ENCODE data around the gene TMEM80. TPM values are rescaled to one million over a fixed set of nuclear protein-coding genes. Genes with fewer than 3 reads are reported as not detected.
"Not testable (repeated sequence)": the region's sequence is repeated elsewhere in the genome, so short reads cannot be mapped to it uniquely, and the experiment has no call there.

TMEM80 gene
- total RNA-seq, 6 donors from 2014 or later = 28.6 to 62.9 (median 36.1) TPM

GRCh38 chr11:733072-733471, 37.5 kb downstream of the TMEM80 start:
- DNase-seq (peak in 1 of 2 donors; percentile 40), ATAC-seq (ENCODE audit: low FRiP score in 2 of 2) (no peak)
- H3K27me3 ChIP-seq = no peaks in the 10 kb centered on the region
- no peak overlapping the region for H3K4me3 ChIP-seq
- H3K36me3 ChIP-seq = no peaks in the 10 kb centered on the region
- WGBS, 2 donors = 70 to 77% methylated on average over 19 to 20 of the region's 20 CpGs
- no peak overlapping the region for H3K27ac ChIP-seq
- H3K9me3 ChIP-seq = no peaks in the 10 kb centered on the region
- TF ChIP-seq EP300 (IDR thresholded peaks at IDR 0.05) = no peak
- H3K4me1 ChIP-seq = peaks cover 3 to 27% (median 10%) of the 10 kb centered on the region in 4 donors

GRCh38 chr11:734541-734940, 38.9 kb downstream of the TMEM80 start:
- 88 to 93% methylated on average over 12 to 24 of the region's 26 CpGs for WGBS, 2 donors

GRCh38 chr11:737366-737765, 41.8 kb downstream of the TMEM80 start:
- ATAC-seq (ENCODE audit: low FRiP score in 2 of 2) = no peak
- no peak overlapping the region for H3K4me3 ChIP-seq
- TF ChIP-seq CTCF (IDR thresholded peaks at IDR 0.05) (no peak), EP300 (IDR thresholded peaks at IDR 0.05) (no peak), POLR2AphosphoS5 (IDR thresholded peaks at IDR 0.05) (no peak), POLR2A (IDR thresholded peaks at IDR 0.05) (no peak)
- DNase-seq = no peak
- H3K27me3 ChIP-seq = no peaks in the 10 kb centered on the region
- no peaks in the 10 kb centered on the region for H3K9me3 ChIP-seq
- H3K4me1 ChIP-seq = peaks cover 0 to 10% (median 9%) of the 10 kb centered on the region in 4 donors
- no peaks in the 10 kb centered on the region for H3K36me3 ChIP-seq
- WGBS, 2 donors = 31 to 34% methylated on average over 9 to 11 of the region's 11 CpGs
- no peak overlapping the region for H3K27ac ChIP-seq

More at GRCh38 chr11:734541-734940, 38.9 kb downstream of the TMEM80 start:
- H3K4me3 ChIP-seq; ATAC-seq (ENCODE audit: low FRiP score in 2 of 2); H3K36me3 ChIP-seq; H3K27me3 ChIP-seq; H3K27ac ChIP-seq; H3K9me3 ChIP-seq: not testable (repeated sequence)
- H3K4me1 ChIP-seq = peaks cover 0 to 14% (median 9%) of the 10 kb centered on the region in 4 donors
- DNase-seq = peak in 1 of 2 donors; percentile 50

- H3K4me3 ChIP-seq, H3K27me3 ChIP-seq, H3K9me3 ChIP-seq, H3K36me3 ChIP-seq, H3K27ac ChIP-seq, DNase-seq: not testable (repeated sequence)
- 30 to 42% methylated on average over 10 of the region's 10 CpGs for WGBS, 2 donors
- H3K4me1 ChIP-seq = peaks cover 0 to 10% (median 9%) of the 10 kb centered on the region in 4 donors
- ATAC-seq (ENCODE audit: low FRiP score in 2 of 2) = peak; percentile 23 to 61
Observed at GRCh38 chr11:737899-738298, 42.3 kb downstream of the TMEM80 start.

GRCh38 chr11:742156-742546, 46.5 kb downstream of the TMEM80 start:
- H3K27ac ChIP-seq = no peak overlapping the region
- H3K36me3 ChIP-seq = no peaks in the 10 kb centered on the region
- ATAC-seq (ENCODE audit: low FRiP score in 2 of 2) (no peak), DNase-seq (no peak)
- no peak for TF ChIP-seq POLR2A (IDR thresholded peaks at IDR 0.05)
- no peak for TF ChIP-seq EP300 (IDR thresholded peaks at IDR 0.05)
- no peak for TF ChIP-seq CTCF (IDR thresholded peaks at IDR 0.05)
- no peak for TF ChIP-seq POLR2AphosphoS5 (IDR thresholded peaks at IDR 0.05)
- 90 to 91% methylated on average over 3 of the region's 3 CpGs for WGBS, 2 donors
- H3K4me3 ChIP-seq = no peak overlapping the region
- H3K27me3 ChIP-seq = no peaks in the 10 kb centered on the region
- H3K4me1 ChIP-seq = peaks cover 5 to 22% (median 18%) of the 10 kb centered on the region in 4 donors
- H3K9me3 ChIP-seq = no peaks in the 10 kb centered on the region

GRCh38 chr11:742571-743201, 47.1 kb downstream of the TMEM80 start:
- 86 to 88% methylated on average over 4 of the region's 4 CpGs for WGBS, 2 donors
- H3K27ac ChIP-seq = no peak overlapping the region
- no peaks in the 10 kb centered on the region for H3K27me3 ChIP-seq
- H3K4me1 ChIP-seq = peaks cover 5 to 17% (median 15%) of the 10 kb centered on the region in 4 donors
- H3K4me3 ChIP-seq = no peak overlapping the region
- DNase-seq (no peak), ATAC-seq (ENCODE audit: low FRiP score in 2 of 2) (no peak)
- TF ChIP-seq POLR2AphosphoS5 (IDR thresholded peaks at IDR 0.05) (no peak), EP300 (IDR thresholded peaks at IDR 0.05) (no peak), CTCF (IDR thresholded peaks at IDR 0.05) (no peak), POLR2A (IDR thresholded peaks at IDR 0.05) (no peak)
- no peaks in the 10 kb centered on the region for H3K36me3 ChIP-seq
- H3K9me3 ChIP-seq = no peaks in the 10 kb centered on the region
